ENCODE data around the gene MPP1. TPM values are rescaled to one million over a fixed set of nuclear protein-coding genes. Genes with fewer than 3 reads are reported as not detected.
"Not testable (repeated sequence)": the region's sequence is repeated elsewhere in the genome, so short reads cannot be mapped to it uniquely, and the experiment has no call there.

MPP1 gene
- total RNA-seq, 1 donor from 2014 or later: 45.3 TPM

- no peak overlapping the region for H3K4me3 ChIP-seq
- ATAC-seq (no peak), DNase-seq (no peak)
- no peaks in the 10 kb centered on the region for H3K4me1 ChIP-seq
- intact Hi-C loops (cut with DNase I): no loop called here
- H3K27ac ChIP-seq: no peak overlapping the region
- no peaks in the 10 kb centered on the region for H3K36me3 ChIP-seq
- H3K9me3 ChIP-seq: no peaks in the 10 kb centered on the region
- H3K27me3 ChIP-seq: no peaks in the 10 kb centered on the region
- TF ChIP-seq, protein P1, sequence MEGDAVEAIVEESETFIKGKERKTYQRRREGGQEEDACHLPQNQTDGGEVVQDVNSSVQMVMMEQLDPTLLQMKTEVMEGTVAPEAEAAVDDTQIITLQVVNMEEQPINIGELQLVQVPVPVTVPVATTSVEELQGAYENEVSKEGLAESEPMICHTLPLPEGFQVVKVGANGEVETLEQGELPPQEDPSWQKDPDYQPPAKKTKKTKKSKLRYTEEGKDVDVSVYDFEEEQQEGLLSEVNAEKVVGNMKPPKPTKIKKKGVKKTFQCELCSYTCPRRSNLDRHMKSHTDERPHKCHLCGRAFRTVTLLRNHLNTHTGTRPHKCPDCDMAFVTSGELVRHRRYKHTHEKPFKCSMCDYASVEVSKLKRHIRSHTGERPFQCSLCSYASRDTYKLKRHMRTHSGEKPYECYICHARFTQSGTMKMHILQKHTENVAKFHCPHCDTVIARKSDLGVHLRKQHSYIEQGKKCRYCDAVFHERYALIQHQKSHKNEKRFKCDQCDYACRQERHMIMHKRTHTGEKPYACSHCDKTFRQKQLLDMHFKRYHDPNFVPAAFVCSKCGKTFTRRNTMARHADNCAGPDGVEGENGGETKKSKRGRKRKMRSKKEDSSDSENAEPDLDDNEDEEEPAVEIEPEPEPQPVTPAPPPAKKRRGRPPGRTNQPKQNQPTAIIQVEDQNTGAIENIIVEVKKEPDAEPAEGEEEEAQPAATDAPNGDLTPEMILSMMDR (IDR thresholded peaks at IDR 0.05): no peak
Measured at GRCh38 chrX:154833746-154834274, 28.5 kb upstream of the MPP1 start.

GRCh38 chrX:154829926-154830442 lies 24.7 kb upstream of the MPP1 start:
- Histone ChIP-seq H3K27me3 (no peaks in the 10 kb centered on the region), H3K4me1 (no peaks in the 10 kb centered on the region), H3K27ac (no peak overlapping the region), H3K4me3 (no peak overlapping the region), H3K9me3 (no peaks in the 10 kb centered on the region), H3K36me3 (no peaks in the 10 kb centered on the region)
- TF ChIP-seq, protein P1 (IDR thresholded peaks at IDR 0.05): no peak
- ATAC-seq (no peak), DNase-seq (no peak)
- intact Hi-C loops (cut with DNase I): no loop called here

DNA sequence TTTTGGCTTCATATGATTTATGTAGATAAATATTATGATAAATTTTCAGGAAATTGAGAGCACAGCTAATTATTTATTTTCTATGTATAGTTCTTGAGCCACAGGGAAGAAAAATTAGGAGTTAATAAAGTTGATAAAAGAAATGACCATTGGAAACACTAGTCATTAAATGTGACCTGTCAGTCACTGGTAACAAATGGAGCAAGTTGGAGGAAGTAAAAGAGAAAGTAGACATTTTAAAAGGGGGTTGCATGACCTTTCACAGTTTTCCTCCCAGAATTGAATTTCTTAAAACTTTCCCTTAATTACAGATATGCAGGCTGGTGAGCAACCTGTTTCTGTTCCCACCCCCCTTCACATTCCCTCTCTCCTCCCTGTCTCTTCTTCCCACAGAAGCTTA lies 23.8 kb upstream of the MPP1 start:
- no peaks in the 10 kb centered on the region for H3K4me1 ChIP-seq
- H3K4me3 ChIP-seq: no peak overlapping the region
- intact Hi-C loops (cut with DNase I): no loop called here
- TF ChIP-seq, protein P1 (IDR thresholded peaks at IDR 0.05): no peak
- H3K9me3 ChIP-seq: no peaks in the 10 kb centered on the region
- H3K27ac ChIP-seq: no peak overlapping the region
- no peak for DNase-seq
- no peaks in the 10 kb centered on the region for H3K27me3 ChIP-seq
- no peak for ATAC-seq
- H3K36me3 ChIP-seq: no peaks in the 10 kb centered on the region

GRCh38 chrX:154828016-154828408 lies 22.7 kb upstream of the MPP1 start:
- no peaks in the 10 kb centered on the region for H3K4me1 ChIP-seq
- TF ChIP-seq, protein P1 (IDR thresholded peaks at IDR 0.05): no peak
- no peak overlapping the region for H3K4me3 ChIP-seq
- ATAC-seq: no peak
- intact Hi-C loops (cut with DNase I): no loop called here
- no peaks in the 10 kb centered on the region for H3K9me3 ChIP-seq
- H3K27ac ChIP-seq: no peak overlapping the region
- H3K36me3 ChIP-seq: no peaks in the 10 kb centered on the region
- DNase-seq: no peak
- H3K27me3 ChIP-seq: no peaks in the 10 kb centered on the region

DNA sequence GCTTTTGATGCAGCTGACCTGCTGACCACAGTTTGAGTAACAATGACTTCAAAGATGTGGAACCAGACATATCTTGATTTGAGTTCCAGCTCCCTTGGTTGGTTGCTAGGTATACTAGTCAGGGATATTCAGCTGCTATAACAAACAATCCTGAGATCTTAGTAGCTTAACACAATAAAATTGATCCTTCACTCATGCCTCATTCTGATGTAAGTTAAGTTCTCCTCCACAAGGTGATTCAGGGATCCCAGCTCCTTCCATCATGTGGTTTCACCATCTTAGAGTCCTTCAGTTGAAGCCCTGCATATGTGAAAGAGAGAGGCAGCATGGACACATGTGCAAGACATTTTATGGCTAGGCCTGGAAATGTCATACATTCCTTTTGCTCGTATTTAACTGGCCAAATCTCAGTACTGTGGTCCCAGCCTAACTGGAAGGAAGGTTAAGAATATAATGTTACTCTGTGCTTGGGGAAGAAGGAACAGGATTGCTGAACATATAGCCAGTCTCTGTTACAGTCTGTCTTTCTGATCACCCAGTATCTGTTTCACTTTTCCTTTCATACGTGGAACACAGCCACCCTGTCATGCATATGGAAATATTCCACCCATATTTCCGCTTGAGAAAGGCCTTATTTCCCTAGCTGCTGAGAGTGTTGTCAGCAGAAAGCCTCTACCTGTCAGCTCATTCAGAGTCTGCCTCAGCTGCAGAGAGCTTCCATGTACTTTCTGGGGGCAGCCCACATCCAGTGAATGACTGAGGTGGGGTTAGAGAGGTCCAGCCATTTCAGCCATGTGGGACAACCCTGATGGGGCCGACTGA lies 22.1 kb upstream of the MPP1 start:
- no peak overlapping the region for H3K4me3 ChIP-seq
- no peaks in the 10 kb centered on the region for H3K36me3 ChIP-seq
- H3K27me3 ChIP-seq: no peaks in the 10 kb centered on the region
- intact Hi-C loops (cut with DNase I): no loop called here
- H3K27ac ChIP-seq: no peak overlapping the region
- TF ChIP-seq, protein P1 (IDR thresholded peaks at IDR 0.05): no peak
- peak; percentile 44 for ATAC-seq
- DNase-seq: no peak
- no peaks in the 10 kb centered on the region for H3K9me3 ChIP-seq
- H3K4me1 ChIP-seq: no peaks in the 10 kb centered on the region

GRCh38 chrX:154825586-154825985 lies 20.3 kb upstream of the MPP1 start:
- H3K36me3 ChIP-seq; H3K9me3 ChIP-seq; H3K27me3 ChIP-seq; H3K4me3 ChIP-seq; ATAC-seq; H3K27ac ChIP-seq; DNase-seq; intact Hi-C loops (cut with DNase I); H3K4me1 ChIP-seq: not testable (repeated sequence)
